Esophagus muscularis mucosa (tissue), 3 donors: ENCODE results near the gene SH2D7.

Source experiments
- POLR2AphosphoS5 ChIP-seq, 2 donors: sonication (generic); formaldehyde crosslinking; IDR thresholded peaks; one replicate each; pipeline ENCODE4 v1.6.1; 2017; ENCODE audit warnings: antibody characterized with exemption in 2 of 2
- TF ChIP-seq, protein P1 (sequence below), 3 experiments: fragments of 200-600 bp in 2 of 3; fragments of 450-650 bp in 1 of 3; sonication (generic) in 2 of 3; IDR thresholded peaks; one replicate each; pipeline ENCODE4 v1.5.1; 2017 to 2019; ENCODE audit warnings: antibody characterized with exemption in 3 of 3, mild to moderate bottlenecking in 2 of 3, moderate library complexity in 1 of 3

DNA sequence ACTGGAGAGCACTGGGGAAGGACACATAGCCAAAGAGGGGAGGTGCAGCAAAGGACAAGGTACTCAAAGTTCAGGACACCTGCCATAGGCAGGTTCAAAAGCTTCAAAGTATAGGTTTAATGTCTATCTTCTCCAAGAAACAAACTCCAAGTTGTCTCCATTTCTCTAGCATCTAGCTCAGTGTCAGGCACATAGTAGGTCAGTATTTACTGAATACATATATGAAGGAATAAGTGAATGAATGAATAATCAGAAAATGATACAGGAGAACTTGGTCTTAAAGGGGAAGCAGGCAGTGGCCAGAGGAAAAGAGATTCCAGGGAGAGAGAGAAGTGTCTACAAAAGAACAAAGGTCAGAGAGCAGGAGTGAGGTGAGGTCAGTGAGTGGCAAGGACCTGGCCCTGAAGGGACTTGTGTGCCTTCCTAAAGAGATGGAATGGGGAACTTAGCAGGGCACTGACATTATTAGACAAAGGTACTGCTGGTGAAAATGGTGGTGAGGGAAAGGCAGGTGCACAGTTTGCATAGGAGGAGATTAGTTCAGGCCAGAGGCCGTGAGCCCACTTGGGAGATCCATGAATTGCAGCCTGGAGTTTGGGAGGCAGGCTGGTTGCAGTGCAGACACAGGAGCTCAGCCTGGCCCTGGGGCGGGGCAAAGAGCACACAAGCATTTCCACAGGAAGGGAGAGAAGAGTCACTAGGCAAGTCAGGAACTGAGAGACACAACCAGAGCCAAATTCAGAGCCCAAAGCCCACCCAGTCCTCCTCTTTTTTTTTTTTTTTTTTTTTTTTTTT, 36.2 kb upstream of the SH2D7 start:
- TF ChIP-seq, protein P1, sequence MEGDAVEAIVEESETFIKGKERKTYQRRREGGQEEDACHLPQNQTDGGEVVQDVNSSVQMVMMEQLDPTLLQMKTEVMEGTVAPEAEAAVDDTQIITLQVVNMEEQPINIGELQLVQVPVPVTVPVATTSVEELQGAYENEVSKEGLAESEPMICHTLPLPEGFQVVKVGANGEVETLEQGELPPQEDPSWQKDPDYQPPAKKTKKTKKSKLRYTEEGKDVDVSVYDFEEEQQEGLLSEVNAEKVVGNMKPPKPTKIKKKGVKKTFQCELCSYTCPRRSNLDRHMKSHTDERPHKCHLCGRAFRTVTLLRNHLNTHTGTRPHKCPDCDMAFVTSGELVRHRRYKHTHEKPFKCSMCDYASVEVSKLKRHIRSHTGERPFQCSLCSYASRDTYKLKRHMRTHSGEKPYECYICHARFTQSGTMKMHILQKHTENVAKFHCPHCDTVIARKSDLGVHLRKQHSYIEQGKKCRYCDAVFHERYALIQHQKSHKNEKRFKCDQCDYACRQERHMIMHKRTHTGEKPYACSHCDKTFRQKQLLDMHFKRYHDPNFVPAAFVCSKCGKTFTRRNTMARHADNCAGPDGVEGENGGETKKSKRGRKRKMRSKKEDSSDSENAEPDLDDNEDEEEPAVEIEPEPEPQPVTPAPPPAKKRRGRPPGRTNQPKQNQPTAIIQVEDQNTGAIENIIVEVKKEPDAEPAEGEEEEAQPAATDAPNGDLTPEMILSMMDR (IDR thresholded peaks at IDR 0.05): no peak
- TF ChIP-seq POLR2AphosphoS5 (IDR thresholded peaks at IDR 0.05): no peak
